Suprapubic skin (tissue), 4 donors: Measurements from ENCODE around the gene GAPDHS. TPM values are rescaled to one million over a fixed set of nuclear protein-coding genes. Genes with fewer than 3 reads are reported as not detected.

ENCODE experiments used
- DNase-seq, 2 donors: peaks; one replicate each; pipeline ENCODE4 v3.0.0-alpha.2; 2019; ENCODE audit warnings: low spot score in 2 of 2
- H3K27ac ChIP-seq: fragments of 200-600 bp; sonication (generic); one replicate; pipeline ENCODE4 v1.5.1; 2019
- H3K27me3 ChIP-seq: fragments of 200-600 bp; sonication (generic); one replicate; pipeline ENCODE4 v1.5.1; 2019
- H3K36me3 ChIP-seq: fragments of 200-600 bp; sonication (generic); one replicate; pipeline ENCODE4 v1.5.1; 2019
- H3K4me1 ChIP-seq: fragments of 200-600 bp; sonication (generic); one replicate; pipeline ENCODE4 v1.5.1; 2019
- H3K4me3 ChIP-seq: fragments of 200-600 bp; sonication (generic); one replicate; pipeline ENCODE4 v1.5.1; 2019; ENCODE audit warnings: mild to moderate bottlenecking
- H3K9me3 ChIP-seq: fragments of 200-600 bp; sonication (generic); one replicate; pipeline ENCODE4 v1.5.1; 2019
- EP300 ChIP-seq: sonication (generic); formaldehyde crosslinking; IDR thresholded peaks from one replicate; pipeline ENCODE4 v1.6.1; 2017; ENCODE audit warnings: antibody characterized with exemption
- POLR2A ChIP-seq, 2 donors: fragments of 450-650 bp; IDR thresholded peaks; one replicate each; pipeline ENCODE4 v1.6.1; 2017; ENCODE audit warnings: antibody characterized with exemption in 2 of 2, mild to moderate bottlenecking in 2 of 2, moderate library complexity in 2 of 2
- POLR2AphosphoS5 ChIP-seq, 3 donors: sonication (generic); formaldehyde crosslinking; IDR thresholded peaks; one replicate each; pipeline ENCODE4 v1.6.1; 2017; ENCODE audit warnings: antibody characterized with exemption in 3 of 3
- WGBS: methylation state at CpG from one replicate; pipeline ENCODE4 v1.1.5; 2018; 5-methylcytosine and 5-hydroxymethylcytosine counted together
- total RNA-seq, 4 donors: library from RNA; depleted of rRNA; stranded (reverse); fragments of >200 nt; gene quantifications; one replicate each; pipeline ENCODE4 v1.1.0, GENCODE V29; 2016
- TF ChIP-seq, protein P1 (sequence below), 2 donors: fragments of 200-600 bp in 1 of 2; fragments of 450-650 bp in 1 of 2; sonication (generic) in 1 of 2; IDR thresholded peaks; one replicate each; pipeline ENCODE4 v1.5.1; 2016 to 2019; ENCODE audit warnings: antibody characterized with exemption in 2 of 2, mild to moderate bottlenecking in 1 of 2, moderate library complexity in 1 of 2

The GAPDHS gene
- total RNA-seq, 4 donors from 2014 or later = 4.1 to 8.4 (median 6.4) TPM

- Histone ChIP-seq H3K4me3 (no peak overlapping the region), H3K27ac (no peak overlapping the region), H3K27me3 (peaks cover 20% of the 10 kb centered on the region), H3K9me3 (no peaks in the 10 kb centered on the region), H3K36me3 (no peaks in the 10 kb centered on the region), H3K4me1 (no peaks in the 10 kb centered on the region)
- TF ChIP-seq POLR2AphosphoS5 (IDR thresholded peaks at IDR 0.05) (no peak), POLR2A (IDR thresholded peaks at IDR 0.05) (no peak), EP300 (no peak)
- TF ChIP-seq, protein P1, sequence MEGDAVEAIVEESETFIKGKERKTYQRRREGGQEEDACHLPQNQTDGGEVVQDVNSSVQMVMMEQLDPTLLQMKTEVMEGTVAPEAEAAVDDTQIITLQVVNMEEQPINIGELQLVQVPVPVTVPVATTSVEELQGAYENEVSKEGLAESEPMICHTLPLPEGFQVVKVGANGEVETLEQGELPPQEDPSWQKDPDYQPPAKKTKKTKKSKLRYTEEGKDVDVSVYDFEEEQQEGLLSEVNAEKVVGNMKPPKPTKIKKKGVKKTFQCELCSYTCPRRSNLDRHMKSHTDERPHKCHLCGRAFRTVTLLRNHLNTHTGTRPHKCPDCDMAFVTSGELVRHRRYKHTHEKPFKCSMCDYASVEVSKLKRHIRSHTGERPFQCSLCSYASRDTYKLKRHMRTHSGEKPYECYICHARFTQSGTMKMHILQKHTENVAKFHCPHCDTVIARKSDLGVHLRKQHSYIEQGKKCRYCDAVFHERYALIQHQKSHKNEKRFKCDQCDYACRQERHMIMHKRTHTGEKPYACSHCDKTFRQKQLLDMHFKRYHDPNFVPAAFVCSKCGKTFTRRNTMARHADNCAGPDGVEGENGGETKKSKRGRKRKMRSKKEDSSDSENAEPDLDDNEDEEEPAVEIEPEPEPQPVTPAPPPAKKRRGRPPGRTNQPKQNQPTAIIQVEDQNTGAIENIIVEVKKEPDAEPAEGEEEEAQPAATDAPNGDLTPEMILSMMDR (IDR thresholded peaks at IDR 0.05) = no peak
- WGBS = 86% methylated on average over 1 of the region's 1 CpG
- no peak for DNase-seq
Measured at GRCh38 chr19:35582760-35583159, 49.5 kb downstream of the GAPDHS start.

DNA sequence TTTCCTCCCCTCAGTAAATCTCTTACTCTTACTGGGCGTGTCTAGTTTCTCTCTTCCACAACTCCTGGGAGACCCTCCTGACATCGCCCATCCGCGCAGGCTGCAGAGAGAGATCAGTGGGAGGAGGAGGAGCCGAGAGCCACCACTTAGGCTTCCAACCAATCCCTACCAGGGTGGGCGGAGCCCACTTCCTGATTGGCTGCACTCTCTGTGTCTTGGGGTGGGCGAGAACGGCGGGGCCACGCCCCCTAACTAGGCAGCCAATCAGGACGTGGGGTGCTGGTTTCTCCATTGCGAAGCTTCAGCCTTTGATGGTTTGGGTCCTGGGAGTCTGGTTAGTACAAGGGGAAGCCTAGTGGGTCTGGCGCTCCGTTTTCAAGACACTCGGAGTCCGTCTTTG, 52.6 kb downstream of the GAPDHS start, which contains the start of gene PMIS2:
TSS of gene PMIS2 (plus strand) at position 326 of the 400 bp plus-strand sequence. CDS start 87 bp downstream, outside the sequence.
- Histone ChIP-seq H3K4me3 (no peak within 1 kb of the TSS), H3K9me3 (no peaks in the 10 kb centered on the region), H3K4me1 (no peaks in the 10 kb centered on the region), H3K36me3 (no peaks in the 10 kb centered on the region), H3K27me3 (peaks cover 22% of the 10 kb centered on the region), H3K27ac (no peak within 1 kb of the TSS)
- no peak for DNase-seq
- TF ChIP-seq, protein P1 (IDR thresholded peaks at IDR 0.05) = no peak
- TF ChIP-seq EP300 (no peak), POLR2A (IDR thresholded peaks at IDR 0.05) (no peak), POLR2AphosphoS5 (IDR thresholded peaks at IDR 0.05) (no peak)
- WGBS = 20% methylated on average over 12 of the region's 16 CpGs

DNA sequence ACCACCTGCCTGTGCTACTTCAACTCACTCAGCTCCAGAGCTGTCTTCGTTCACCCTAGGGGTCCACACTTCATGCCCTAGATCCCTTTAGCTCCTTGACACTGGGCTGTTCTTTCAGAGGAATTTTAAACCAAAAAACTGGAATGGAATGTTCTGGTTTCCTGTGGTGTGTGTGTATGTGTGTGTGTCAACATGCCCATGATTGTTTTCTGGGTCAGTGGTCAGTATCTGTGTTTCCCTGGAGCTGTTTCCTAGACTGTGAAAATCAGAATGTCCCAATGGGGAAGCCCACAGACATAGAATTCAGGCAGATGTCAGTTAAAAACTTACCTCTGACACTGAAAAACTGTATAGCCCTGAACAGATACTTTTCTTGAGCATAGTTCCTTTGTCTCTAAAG, 54.1 kb downstream of the GAPDHS start:
- Histone ChIP-seq H3K4me1 (no peaks in the 10 kb centered on the region), H3K27me3 (peaks cover 22% of the 10 kb centered on the region), H3K36me3 (no peaks in the 10 kb centered on the region), H3K9me3 (no peaks in the 10 kb centered on the region), H3K27ac (no peak overlapping the region), H3K4me3 (no peak overlapping the region)
- 57% methylated on average over 1 of the region's 1 CpG for WGBS
- TF ChIP-seq, protein P1 (IDR thresholded peaks at IDR 0.05) = no peak
- TF ChIP-seq POLR2AphosphoS5 (IDR thresholded peaks at IDR 0.05) (no peak), EP300 (no peak), POLR2A (IDR thresholded peaks at IDR 0.05) (no peak)
- DNase-seq = no peak

GRCh38 chr19:35590875-35591274, 57.6 kb downstream of the GAPDHS start:
- Histone ChIP-seq H3K27me3 (peaks cover 8% of the 10 kb centered on the region), H3K36me3 (no peaks in the 10 kb centered on the region), H3K9me3 (no peaks in the 10 kb centered on the region), H3K27ac (no peak overlapping the region), H3K4me1 (no peaks in the 10 kb centered on the region), H3K4me3 (no peak overlapping the region)
- TF ChIP-seq EP300 (no peak), POLR2AphosphoS5 (IDR thresholded peaks at IDR 0.05) (no peak)
- TF ChIP-seq, protein P1 (IDR thresholded peaks at IDR 0.05) = no peak
- WGBS = 76% methylated on average over 3 of the region's 3 CpGs
- DNase-seq = no peak

- WGBS = 26% methylated on average over 8 of the region's 8 CpGs
- DNase-seq = no peak
Measured at GRCh38 chr19:35592226-35592625, 59.0 kb downstream of the GAPDHS start.

More at GRCh38 chr19:35592226-35592625, 59.0 kb downstream of the GAPDHS start:
- H3K9me3 ChIP-seq = no peaks in the 10 kb centered on the region
- no peaks in the 10 kb centered on the region for H3K36me3 ChIP-seq
- H3K4me1 ChIP-seq = no peaks in the 10 kb centered on the region
- H3K4me3 ChIP-seq = no peak overlapping the region
- TF ChIP-seq, protein P1 (IDR thresholded peaks at IDR 0.05) = no peak
- TF ChIP-seq POLR2AphosphoS5 (IDR thresholded peaks at IDR 0.05) (no peak), EP300 (no peak), POLR2A (IDR thresholded peaks at IDR 0.05) (no peak)
- peaks cover 2% of the 10 kb centered on the region for H3K27me3 ChIP-seq
- H3K27ac ChIP-seq = no peak overlapping the region

Other genes starting within 250 kb of the GAPDHS start
- not detected for gene MAG, start 241.3 kb upstream of the GAPDHS start, total RNA-seq
- gene CD22, start 204.3 kb upstream of the GAPDHS start, total RNA-seq = not detected
- not detected for gene FFAR1, start 185.6 kb upstream of the GAPDHS start, total RNA-seq
- not detected for gene FFAR3, start 175.0 kb upstream of the GAPDHS start, total RNA-seq
- gene GPR42, start 162.4 kb upstream of the GAPDHS start, total RNA-seq = not detected
- under 1 TPM in 3 of 4 donors, not detected in 1; 0.29 to 0.64 (median 0.30) TPM for gene FFAR2, start 85.2 kb upstream of the GAPDHS start, total RNA-seq
- over 10,000 TPM in 2 of 4 donors, 1,000 to 10,000 TPM in 2; 1,056 to 12,237 (median 8,197) TPM for gene KRTDAP, start 43.0 kb upstream of the GAPDHS start, total RNA-seq
- gene DMKN, start 19.8 kb upstream of the GAPDHS start, total RNA-seq = 1,000 to 10,000 TPM; 2,237 to 6,229 (median 5,437) TPM
- gene SBSN, start 5.1 kb upstream of the GAPDHS start, total RNA-seq = 1,000 to 10,000 TPM in 3 of 4 donors, 100 to 1,000 TPM in 1; 308 to 1,594 (median 1,430) TPM
- gene TMEM147, start 12.2 kb downstream of the GAPDHS start, total RNA-seq = 100 to 1,000 TPM in 3 of 4 donors, 10 to 100 TPM in 1; 67.5 to 158 (median 118) TPM
- gene ATP4A, start 30.2 kb downstream of the GAPDHS start, total RNA-seq = not detected
- gene PMIS2, start 52.7 kb downstream of the GAPDHS start, total RNA-seq = not detected
- gene HAUS5, start 79.3 kb downstream of the GAPDHS start, total RNA-seq = 10 to 100 TPM; 14.9 to 18.4 (median 16.4) TPM
- gene RBM42, start 95.6 kb downstream of the GAPDHS start, total RNA-seq = 10 to 100 TPM; 45.1 to 75.9 (median 65.0) TPM
- 1 to 10 TPM; 1.0 to 4.0 (median 1.9) TPM for gene ETV2, start 108.3 kb downstream of the GAPDHS start, total RNA-seq
- 100 to 1,000 TPM; 449 to 756 (median 626) TPM for gene COX6B1, start 114.9 kb downstream of the GAPDHS start, total RNA-seq
- 1 to 10 TPM; 1.5 to 8.3 (median 5.6) TPM for gene UPK1A, start 133.1 kb downstream of the GAPDHS start, total RNA-seq
- gene ZBTB32, start 171.1 kb downstream of the GAPDHS start, total RNA-seq = not detected
- 10 to 100 TPM; 31.2 to 66.8 (median 45.2) TPM for gene KMT2B, start 184.5 kb downstream of the GAPDHS start, total RNA-seq
- gene IGFLR1, start 209.0 kb downstream of the GAPDHS start, total RNA-seq = 1 to 10 TPM; 3.3 to 8.5 (median 6.9) TPM
- 10 to 100 TPM; 18.8 to 45.5 (median 21.9) TPM for gene U2AF1L4, start 212.0 kb downstream of the GAPDHS start, total RNA-seq
- 10 to 100 TPM; 27.1 to 57.2 (median 42.4) TPM for gene PSENEN, start 212.2 kb downstream of the GAPDHS start, total RNA-seq
- gene LIN37, start 215.1 kb downstream of the GAPDHS start, total RNA-seq = 10 to 100 TPM; 11.0 to 21.5 (median 20.0) TPM
- 10 to 100 TPM in 1 of 4 donors, 1 to 10 TPM in 3; 4.1 to 13.4 (median 5.5) TPM for gene HSPB6, start 223.6 kb downstream of the GAPDHS start, total RNA-seq
- 10 to 100 TPM in 3 of 4 donors, 1 to 10 TPM in 1; 9.6 to 23.8 (median 17.1) TPM for gene PROSER3, start 224.7 kb downstream of the GAPDHS start, total RNA-seq
- 10 to 100 TPM; 20.6 to 42.7 (median 31.7) TPM for gene ARHGAP33, start 242.1 kb downstream of the GAPDHS start, total RNA-seq